ENCODE results near the gene XPA.

Gene XPA

GRCh38 chr9:97658707-97659106 lies 38.4 kb downstream of the XPA start:
- no peak overlapping the region for H3K4me3 ChIP-seq (ENCODE audit: low read depth, low read length)
- TF ChIP-seq CTCF (conservative IDR thresholded peaks at IDR 0.05; ENCODE audit: low read depth, low read length), result no peak
- DNase-seq (ENCODE audit: low read depth), result no peak

GRCh38 chr9:97651646-97652045 lies 45.5 kb downstream of the XPA start:
- DNase-seq (ENCODE audit: low read depth), result no peak
- no peak overlapping the region for H3K4me3 ChIP-seq (ENCODE audit: low read depth, low read length)
- TF ChIP-seq CTCF (conservative IDR thresholded peaks at IDR 0.05; ENCODE audit: low read depth, low read length), result no peak

- no peak overlapping the region for H3K4me3 ChIP-seq (ENCODE audit: low read depth, low read length)
- no peak for TF ChIP-seq CTCF (conservative IDR thresholded peaks at IDR 0.05; ENCODE audit: low read depth, low read length)
- no peak for DNase-seq (ENCODE audit: low read depth)
These were observed 49.1 kb downstream of the XPA start for GRCh38 chr9:97647996-97648395.

GRCh38 chr9:97645720-97646119 lies 51.4 kb downstream of the XPA start:
- no peak for DNase-seq (ENCODE audit: low read depth)
- TF ChIP-seq CTCF (conservative IDR thresholded peaks at IDR 0.05; ENCODE audit: low read depth, low read length), result no peak

GRCh38 chr9:97640325-97640724 lies 56.8 kb downstream of the XPA start:
- TF ChIP-seq CTCF (conservative IDR thresholded peaks at IDR 0.05; ENCODE audit: low read depth, low read length), result no peak
- peak; percentile 48 for DNase-seq (ENCODE audit: low read depth)
- no peak overlapping the region for H3K4me3 ChIP-seq (ENCODE audit: low read depth, low read length)

More at GRCh38 chr9:97645720-97646119, 51.4 kb downstream of the XPA start:
- no peak overlapping the region for H3K4me3 ChIP-seq (ENCODE audit: low read depth, low read length)

- H3K4me3 ChIP-seq (ENCODE audit: low read depth, low read length), result no peak overlapping the region
- peak; percentile 30 for TF ChIP-seq CTCF (conservative IDR thresholded peaks at IDR 0.05; ENCODE audit: low read depth, low read length)
- no peak for DNase-seq (ENCODE audit: low read depth)
These were observed 58.5 kb downstream of the XPA start for GRCh38 chr9:97638666-97639065.

- DNase-seq (ENCODE audit: low read depth), result no peak
- no peak overlapping the region for H3K4me3 ChIP-seq (ENCODE audit: low read depth, low read length)
- TF ChIP-seq CTCF (conservative IDR thresholded peaks at IDR 0.05; ENCODE audit: low read depth, low read length), result no peak
These were observed 60.2 kb downstream of the XPA start for GRCh38 chr9:97636903-97637302.

All from choroid plexus epithelial cell (primary cell).